22Rv1 (cell line): ENCODE measurements around the gene UHRF1.

Experiments used
- CTCF ChIP-seq: fragments of 450-650 bp; IDR thresholded peaks from 2 replicates; pipeline ENCODE4 v1.5.1; 2017; ENCODE audit warnings: mild to moderate bottlenecking
- ZFX ChIP-seq: fragments of 450-650 bp; IDR thresholded peaks from 2 replicates; pipeline ENCODE4 v1.6.1; 2017; ENCODE audit warnings: antibody characterized with exemption, borderline replicate concordance

GRCh38 chr19:4979211-4979807 lies 70.0 kb downstream of the UHRF1 start:
- TF ChIP-seq CTCF: no peak
- TF ChIP-seq ZFX: no peak
